GM23338 (cell line): Measurements from ENCODE around the gene PLCD3.

Experiments
- CREB1 ChIP-seq: fragments of 250-450 bp; sonication (Bioruptor Pico); IDR thresholded peaks from 2 replicates; pipeline ENCODE4 v1.5.0; 2020; ENCODE audit warnings: low read depth, mild to moderate bottlenecking, moderate library complexity
- CTCF ChIP-seq, 2 experiments: fragments of 200-600 bp in 1 of 2; sonication (generic) in 1 of 2; conservative IDR thresholded peaks; 2 replicates each; pipeline versions ENCODE4 v1.5.1 to v1.6.1; 2016 to 2017; ENCODE audit warnings: antibody characterized with exemption in 2 of 2, low read depth in 2 of 2, mild to moderate bottlenecking in 2 of 2, moderate library complexity in 1 of 2
- EZH2 ChIP-seq: fragments of 200-600 bp; sonication (generic); IDR thresholded peaks from one replicate; pipeline ENCODE4 v1.8.0; 2017; ENCODE audit warnings: antibody characterized with exemption, mild to moderate bottlenecking, low read depth; ENCODE audit not compliant: unreplicated experiment
- EZH2phosphoT487 ChIP-seq: fragments of 200-600 bp; sonication (generic); IDR thresholded peaks from one replicate; pipeline ENCODE4 v1.8.1; 2018; ENCODE audit warnings: antibody characterized with exemption; ENCODE audit not compliant: unreplicated experiment
- JUNB ChIP-seq: IDR thresholded peaks from one replicate; pipeline ENCODE4 v1.6.1; 2016; ENCODE audit warnings: antibody characterized with exemption; ENCODE audit not compliant: unreplicated experiment
- POLR2AphosphoS5 ChIP-seq: IDR thresholded peaks from 2 replicates; pipeline ENCODE4 v1.6.1; 2016; ENCODE audit warnings: antibody characterized with exemption, low read depth
- STAT1 ChIP-seq: IDR thresholded peaks from one replicate; pipeline ENCODE4 v1.6.1; 2016; ENCODE audit warnings: antibody characterized with exemption; ENCODE audit not compliant: unreplicated experiment
- ZNF114 ChIP-seq: fragments of 250-450 bp; sonication (Bioruptor Pico); IDR thresholded peaks from 2 replicates; pipeline ENCODE4 v1.5.0; 2020; ENCODE audit warnings: mild to moderate bottlenecking, moderate library complexity
- TF ChIP-seq, protein P1 (sequence below): IDR thresholded peaks from one replicate; pipeline ENCODE4 v1.6.1; 2018; ENCODE audit warnings: antibody characterized with exemption; ENCODE audit not compliant: unreplicated experiment

- TF ChIP-seq, protein P1, sequence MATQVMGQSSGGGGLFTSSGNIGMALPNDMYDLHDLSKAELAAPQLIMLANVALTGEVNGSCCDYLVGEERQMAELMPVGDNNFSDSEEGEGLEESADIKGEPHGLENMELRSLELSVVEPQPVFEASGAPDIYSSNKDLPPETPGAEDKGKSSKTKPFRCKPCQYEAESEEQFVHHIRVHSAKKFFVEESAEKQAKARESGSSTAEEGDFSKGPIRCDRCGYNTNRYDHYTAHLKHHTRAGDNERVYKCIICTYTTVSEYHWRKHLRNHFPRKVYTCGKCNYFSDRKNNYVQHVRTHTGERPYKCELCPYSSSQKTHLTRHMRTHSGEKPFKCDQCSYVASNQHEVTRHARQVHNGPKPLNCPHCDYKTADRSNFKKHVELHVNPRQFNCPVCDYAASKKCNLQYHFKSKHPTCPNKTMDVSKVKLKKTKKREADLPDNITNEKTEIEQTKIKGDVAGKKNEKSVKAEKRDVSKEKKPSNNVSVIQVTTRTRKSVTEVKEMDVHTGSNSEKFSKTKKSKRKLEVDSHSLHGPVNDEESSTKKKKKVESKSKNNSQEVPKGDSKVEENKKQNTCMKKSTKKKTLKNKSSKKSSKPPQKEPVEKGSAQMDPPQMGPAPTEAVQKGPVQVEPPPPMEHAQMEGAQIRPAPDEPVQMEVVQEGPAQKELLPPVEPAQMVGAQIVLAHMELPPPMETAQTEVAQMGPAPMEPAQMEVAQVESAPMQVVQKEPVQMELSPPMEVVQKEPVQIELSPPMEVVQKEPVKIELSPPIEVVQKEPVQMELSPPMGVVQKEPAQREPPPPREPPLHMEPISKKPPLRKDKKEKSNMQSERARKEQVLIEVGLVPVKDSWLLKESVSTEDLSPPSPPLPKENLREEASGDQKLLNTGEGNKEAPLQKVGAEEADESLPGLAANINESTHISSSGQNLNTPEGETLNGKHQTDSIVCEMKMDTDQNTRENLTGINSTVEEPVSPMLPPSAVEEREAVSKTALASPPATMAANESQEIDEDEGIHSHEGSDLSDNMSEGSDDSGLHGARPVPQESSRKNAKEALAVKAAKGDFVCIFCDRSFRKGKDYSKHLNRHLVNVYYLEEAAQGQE = no peak
- peak; percentile 88 to 90 for TF ChIP-seq CTCF (conservative IDR thresholded peaks at IDR 0.05; ENCODE audit: low read depth in 2 of 2)
- no peak for TF ChIP-seq POLR2AphosphoS5
- peak; percentile 76 for TF ChIP-seq JUNB
- TF ChIP-seq EZH2 = no peak
- TF ChIP-seq CREB1 (CRISPR knock-in tag) = no peak
- TF ChIP-seq EZH2phosphoT487 = no peak
- TF ChIP-seq ZNF114 (CRISPR knock-in tag) = no peak
- TF ChIP-seq STAT1 = no peak
Measured at GRCh38 chr17:45098869-45099616, 33.3 kb downstream of the PLCD3 start.
